VCaP (cell line): ENCODE data around the gene NPR2.

Experiments used
- H3K27ac ChIP-seq: fragments of 450-650 bp; 2 replicates; pipeline ENCODE4 v1.5.1; 2017
- CTCF ChIP-seq: fragments of 450-650 bp; conservative IDR thresholded peaks from 2 replicates; pipeline ENCODE4 v1.5.1; 2017; ENCODE audit warnings: mild to moderate bottlenecking, moderate library complexity

Gene NPR2

GRCh38 chr9:35798658-35799374 lies 7.4 kb downstream of the NPR2 start:
- TF ChIP-seq CTCF, result no peak
- no peak overlapping the region for H3K27ac ChIP-seq

GRCh38 chr9:35800530-35800929 lies 9.1 kb downstream of the NPR2 start:
- TF ChIP-seq CTCF, result no peak
- H3K27ac ChIP-seq, result no peak overlapping the region

- TF ChIP-seq CTCF, result no peak
Observed at GRCh38 chr9:35801328-35802128, 10.1 kb downstream of the NPR2 start.

GRCh38 chr9:35806101-35806500 lies 14.7 kb downstream of the NPR2 start:
- no peak overlapping the region for H3K27ac ChIP-seq
- TF ChIP-seq CTCF, result no peak

More at GRCh38 chr9:35801328-35802128, 10.1 kb downstream of the NPR2 start:
- H3K27ac ChIP-seq, result no peak overlapping the region

- no peak for TF ChIP-seq CTCF
- no peak overlapping the region for H3K27ac ChIP-seq
Observed at GRCh38 chr9:35808433-35808832, 17.0 kb downstream of the NPR2 start.

GRCh38 chr9:35810122-35810521 lies 18.7 kb downstream of the NPR2 start:
- no peak for TF ChIP-seq CTCF

GRCh38 chr9:35811381-35812024 lies 20.1 kb downstream of the NPR2 start:
- H3K27ac ChIP-seq, result peak overlapping the region; percentile 98
- no peak for TF ChIP-seq CTCF

More at GRCh38 chr9:35810122-35810521, 18.7 kb downstream of the NPR2 start:
- no peak overlapping the region for H3K27ac ChIP-seq
